HEK293 (cell line): Measurements from ENCODE around the gene BORCS6.

Experiments used
- FEZF1 ChIP-seq: fragments of 450-650 bp; formaldehyde crosslinking; IDR thresholded peaks from 2 replicates; pipeline ENCODE4 v1.5.1; 2016; ENCODE audit warnings: missing biosample characterization, missing genetic modification characterization
- GLIS1 ChIP-seq: fragments of 450-650 bp; formaldehyde crosslinking; IDR thresholded peaks from 2 replicates; pipeline ENCODE4 v1.5.1; 2016; ENCODE audit warnings: missing biosample characterization, missing genetic modification characterization
- GLIS2 ChIP-seq: fragments of 450-650 bp; formaldehyde crosslinking; IDR thresholded peaks from 2 replicates; pipeline ENCODE4 v1.5.1; 2016; ENCODE audit warnings: missing biosample characterization, missing genetic modification characterization
- MZF1 ChIP-seq: fragments of 450-650 bp; formaldehyde crosslinking; IDR thresholded peaks from 2 replicates; pipeline ENCODE4 v1.5.1; 2017; ENCODE audit warnings: missing biosample characterization, missing genetic modification characterization, borderline replicate concordance
- REPIN1 ChIP-seq: fragments of 450-650 bp; formaldehyde crosslinking; IDR thresholded peaks from 2 replicates; pipeline ENCODE4 v1.5.1; 2017; ENCODE audit warnings: missing biosample characterization, missing genetic modification characterization, low read depth
- YY1 ChIP-seq: fragments of 450-650 bp; formaldehyde crosslinking; IDR thresholded peaks from 2 replicates; pipeline ENCODE4 v1.5.1; 2018; ENCODE audit warnings: missing biosample characterization, missing genetic modification characterization
- ZBTB48 ChIP-seq: fragments of 450-650 bp; formaldehyde crosslinking; IDR thresholded peaks from 2 replicates; pipeline ENCODE4 v1.5.1; 2016; ENCODE audit warnings: missing biosample characterization, missing genetic modification characterization
- ZFHX2 ChIP-seq: fragments of 450-650 bp; formaldehyde crosslinking; conservative IDR thresholded peaks from 2 replicates; pipeline ENCODE4 v1.5.1; 2016; ENCODE audit warnings: missing biosample characterization, missing genetic modification characterization
- ZNF112 ChIP-seq: fragments of 450-650 bp; formaldehyde crosslinking; IDR thresholded peaks from 2 replicates; pipeline ENCODE4 v1.5.0; 2017; ENCODE audit warnings: missing biosample characterization, missing genetic modification characterization
- ZNF133 ChIP-seq: fragments of 450-650 bp; formaldehyde crosslinking; IDR thresholded peaks from 2 replicates; pipeline ENCODE4 v1.5.1; 2016; ENCODE audit warnings: missing biosample characterization, missing genetic modification characterization
- ZNF600 ChIP-seq: fragments of 450-650 bp; formaldehyde crosslinking; IDR thresholded peaks from 2 replicates; pipeline ENCODE4 v1.5.1; 2016; ENCODE audit warnings: missing biosample characterization, missing genetic modification characterization
- ZNF623 ChIP-seq: fragments of 450-650 bp; formaldehyde crosslinking; IDR thresholded peaks from 2 replicates; pipeline ENCODE4 v1.5.1; 2016; ENCODE audit warnings: missing biosample characterization, missing genetic modification characterization
- ZNF701 ChIP-seq: fragments of 450-650 bp; formaldehyde crosslinking; IDR thresholded peaks from 2 replicates; pipeline ENCODE4 v1.5.1; 2016; ENCODE audit warnings: missing biosample characterization, missing genetic modification characterization
- ZNF791 ChIP-seq: fragments of 450-650 bp; formaldehyde crosslinking; IDR thresholded peaks from 2 replicates; pipeline ENCODE4 v1.5.1; 2016; ENCODE audit warnings: missing biosample characterization, missing genetic modification characterization
- ZNF843 ChIP-seq: fragments of 450-650 bp; formaldehyde crosslinking; IDR thresholded peaks from 2 replicates; pipeline ENCODE4 v1.5.1; 2016; ENCODE audit warnings: missing biosample characterization, missing genetic modification characterization
- ZSCAN30 ChIP-seq: fragments of 450-650 bp; IDR thresholded peaks from 2 replicates; pipeline ENCODE4 v1.5.1; 2018; ENCODE audit warnings: missing biosample characterization, mild to moderate bottlenecking, missing genetic modification characterization, moderate library complexity
- TF ChIP-seq, protein P1 (sequence below): fragments of 450-650 bp; formaldehyde crosslinking; IDR thresholded peaks from 2 replicates; pipeline ENCODE4 v1.5.1; 2017; ENCODE audit warnings: missing biosample characterization, missing genetic modification characterization
- TF ChIP-seq, protein P2 (sequence below): fragments of 450-650 bp; formaldehyde crosslinking; IDR thresholded peaks from 2 replicates; pipeline ENCODE4 v1.5.1; 2016; ENCODE audit warnings: missing biosample characterization, missing genetic modification characterization
- TF ChIP-seq, protein P3 (sequence below): fragments of 450-650 bp; formaldehyde crosslinking; IDR thresholded peaks from 2 replicates; pipeline ENCODE4 v1.5.1; 2016; ENCODE audit warnings: missing biosample characterization, missing genetic modification characterization
- TF ChIP-seq, protein P4 (sequence below): fragments of 450-650 bp; formaldehyde crosslinking; IDR thresholded peaks from 2 replicates; pipeline ENCODE4 v1.5.1; 2016; ENCODE audit warnings: missing biosample characterization, missing genetic modification characterization
- TF ChIP-seq, protein P5 (sequence below): fragments of 450-650 bp; formaldehyde crosslinking; IDR thresholded peaks from 2 replicates; pipeline ENCODE4 v1.5.1; 2016; ENCODE audit warnings: missing biosample characterization, missing genetic modification characterization
- TF ChIP-seq, protein P6 (sequence below): fragments of 450-650 bp; formaldehyde crosslinking; IDR thresholded peaks from 2 replicates; pipeline ENCODE4 v1.5.1; 2016; ENCODE audit warnings: missing biosample characterization, missing genetic modification characterization
- TF ChIP-seq, protein P7 (sequence below): fragments of 450-650 bp; formaldehyde crosslinking; IDR thresholded peaks from 2 replicates; pipeline ENCODE4 v1.5.1; 2016; ENCODE audit warnings: missing biosample characterization, missing genetic modification characterization

The BORCS6 gene

DNA sequence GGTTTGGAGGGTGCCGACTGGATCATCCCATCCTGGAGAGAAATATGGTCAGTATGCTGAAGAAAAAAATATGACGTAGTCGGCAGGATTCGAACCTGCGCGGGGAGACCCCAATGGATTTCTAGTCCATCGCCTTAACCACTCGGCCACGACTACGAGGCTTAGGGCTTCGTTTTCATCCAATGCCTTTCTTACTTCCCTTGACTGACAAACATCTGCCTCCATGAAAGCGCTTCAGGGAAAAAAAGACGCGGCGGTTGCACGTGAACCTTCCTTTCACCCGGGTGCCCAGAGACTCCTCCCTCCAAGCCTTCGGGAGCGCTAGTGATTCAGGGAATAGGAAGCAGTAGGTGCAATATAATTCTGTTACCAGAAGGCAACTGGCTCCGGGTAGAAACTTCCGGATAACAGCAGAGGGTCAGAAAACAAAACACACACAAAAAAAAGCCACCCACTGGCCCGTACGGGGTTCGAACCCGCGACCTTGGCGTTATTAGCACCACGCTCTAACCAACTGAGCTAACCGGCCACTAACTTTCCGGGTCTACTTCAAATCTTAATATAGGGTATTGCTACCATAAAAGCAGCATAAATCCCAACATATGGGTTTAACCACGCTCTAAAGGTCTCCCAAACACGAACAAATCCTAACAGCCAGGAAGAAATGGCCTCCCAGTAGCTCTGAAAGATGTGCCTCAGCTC is 36.7 kb upstream of the BORCS6 start (continued):
- no peak for TF ChIP-seq ZNF600
- TF ChIP-seq, protein P1, sequence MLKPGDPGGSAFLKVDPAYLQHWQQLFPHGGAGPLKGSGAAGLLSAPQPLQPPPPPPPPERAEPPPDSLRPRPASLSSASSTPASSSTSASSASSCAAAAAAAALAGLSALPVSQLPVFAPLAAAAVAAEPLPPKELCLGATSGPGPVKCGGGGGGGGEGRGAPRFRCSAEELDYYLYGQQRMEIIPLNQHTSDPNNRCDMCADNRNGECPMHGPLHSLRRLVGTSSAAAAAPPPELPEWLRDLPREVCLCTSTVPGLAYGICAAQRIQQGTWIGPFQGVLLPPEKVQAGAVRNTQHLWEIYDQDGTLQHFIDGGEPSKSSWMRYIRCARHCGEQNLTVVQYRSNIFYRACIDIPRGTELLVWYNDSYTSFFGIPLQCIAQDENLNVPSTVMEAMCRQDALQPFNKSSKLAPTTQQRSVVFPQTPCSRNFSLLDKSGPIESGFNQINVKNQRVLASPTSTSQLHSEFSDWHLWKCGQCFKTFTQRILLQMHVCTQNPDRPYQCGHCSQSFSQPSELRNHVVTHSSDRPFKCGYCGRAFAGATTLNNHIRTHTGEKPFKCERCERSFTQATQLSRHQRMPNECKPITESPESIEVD (tag by site-specific recombination): no peak
- TF ChIP-seq ZSCAN30 (tag by site-specific recombination): peak; percentile 18; the same call in 1 of the 2 replicates
- TF ChIP-seq, protein P2, sequence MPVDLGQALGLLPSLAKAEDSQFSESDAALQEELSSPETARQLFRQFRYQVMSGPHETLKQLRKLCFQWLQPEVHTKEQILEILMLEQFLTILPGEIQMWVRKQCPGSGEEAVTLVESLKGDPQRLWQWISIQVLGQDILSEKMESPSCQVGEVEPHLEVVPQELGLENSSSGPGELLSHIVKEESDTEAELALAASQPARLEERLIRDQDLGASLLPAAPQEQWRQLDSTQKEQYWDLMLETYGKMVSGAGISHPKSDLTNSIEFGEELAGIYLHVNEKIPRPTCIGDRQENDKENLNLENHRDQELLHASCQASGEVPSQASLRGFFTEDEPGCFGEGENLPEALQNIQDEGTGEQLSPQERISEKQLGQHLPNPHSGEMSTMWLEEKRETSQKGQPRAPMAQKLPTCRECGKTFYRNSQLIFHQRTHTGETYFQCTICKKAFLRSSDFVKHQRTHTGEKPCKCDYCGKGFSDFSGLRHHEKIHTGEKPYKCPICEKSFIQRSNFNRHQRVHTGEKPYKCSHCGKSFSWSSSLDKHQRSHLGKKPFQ (tag by site-specific recombination): 0 out of 2 replicates have a peak, but pooled peaks have one; percentile 7
- no peak for TF ChIP-seq ZNF133 (tag by site-specific recombination)
- TF ChIP-seq ZBTB48: no peak; the same call in 1 of the 2 replicates
- 0 out of 2 replicates have a peak, but pooled peaks have one; percentile 36 for TF ChIP-seq FEZF1 (tag by site-specific recombination)
- peak; percentile 60 for TF ChIP-seq ZNF843 (tag by site-specific recombination)
- TF ChIP-seq ZNF623 (tag by site-specific recombination): peak; percentile 5; the same call in 1 of the 2 replicates
- TF ChIP-seq, protein P3, sequence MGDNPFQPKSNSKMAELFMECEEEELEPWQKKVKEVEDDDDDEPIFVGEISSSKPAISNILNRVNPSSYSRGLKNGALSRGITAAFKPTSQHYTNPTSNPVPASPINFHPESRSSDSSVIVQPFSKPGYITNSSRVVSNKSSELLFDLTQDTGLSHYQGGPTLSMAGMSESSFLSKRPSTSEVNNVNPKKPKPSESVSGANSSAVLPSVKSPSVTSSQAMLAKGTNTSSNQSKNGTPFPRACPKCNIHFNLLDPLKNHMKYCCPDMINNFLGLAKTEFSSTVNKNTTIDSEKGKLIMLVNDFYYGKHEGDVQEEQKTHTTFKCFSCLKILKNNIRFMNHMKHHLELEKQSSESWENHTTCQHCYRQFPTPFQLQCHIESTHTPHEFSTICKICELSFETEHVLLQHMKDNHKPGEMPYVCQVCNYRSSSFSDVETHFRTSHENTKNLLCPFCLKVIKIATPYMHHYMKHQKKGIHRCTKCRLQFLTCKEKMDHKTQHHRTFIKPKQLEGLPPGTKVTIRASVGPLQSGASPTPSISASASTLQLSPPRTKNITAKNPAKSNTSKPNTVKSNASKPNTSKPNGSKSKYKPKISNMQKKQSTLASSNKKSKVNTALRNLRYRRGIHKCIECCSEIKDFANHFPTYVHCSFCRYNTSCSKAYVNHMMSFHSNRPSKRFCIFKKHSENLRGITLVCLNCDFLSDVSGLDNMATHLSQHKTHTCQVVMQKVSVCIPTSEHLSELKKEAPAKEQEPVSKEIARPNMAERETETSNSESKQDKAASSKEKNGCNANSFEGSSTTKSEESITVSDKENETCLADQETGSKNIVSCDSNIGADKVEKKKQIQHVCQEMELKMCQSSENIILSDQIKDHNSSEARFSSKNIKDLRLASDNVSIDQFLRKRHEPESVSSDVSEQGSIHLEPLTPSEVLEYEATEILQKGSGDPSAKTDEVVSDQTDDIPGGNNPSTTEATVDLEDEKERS (tag by site-specific recombination): no peak; the same call in 1 of the 2 replicates
- TF ChIP-seq, protein P4, sequence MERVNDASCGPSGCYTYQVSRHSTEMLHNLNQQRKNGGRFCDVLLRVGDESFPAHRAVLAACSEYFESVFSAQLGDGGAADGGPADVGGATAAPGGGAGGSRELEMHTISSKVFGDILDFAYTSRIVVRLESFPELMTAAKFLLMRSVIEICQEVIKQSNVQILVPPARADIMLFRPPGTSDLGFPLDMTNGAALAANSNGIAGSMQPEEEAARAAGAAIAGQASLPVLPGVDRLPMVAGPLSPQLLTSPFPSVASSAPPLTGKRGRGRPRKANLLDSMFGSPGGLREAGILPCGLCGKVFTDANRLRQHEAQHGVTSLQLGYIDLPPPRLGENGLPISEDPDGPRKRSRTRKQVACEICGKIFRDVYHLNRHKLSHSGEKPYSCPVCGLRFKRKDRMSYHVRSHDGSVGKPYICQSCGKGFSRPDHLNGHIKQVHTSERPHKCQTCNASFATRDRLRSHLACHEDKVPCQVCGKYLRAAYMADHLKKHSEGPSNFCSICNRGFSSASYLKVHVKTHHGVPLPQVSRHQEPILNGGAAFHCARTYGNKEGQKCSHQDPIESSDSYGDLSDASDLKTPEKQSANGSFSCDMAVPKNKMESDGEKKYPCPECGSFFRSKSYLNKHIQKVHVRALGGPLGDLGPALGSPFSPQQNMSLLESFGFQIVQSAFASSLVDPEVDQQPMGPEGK: peak; percentile 49; the same call in 1 of the 2 replicates
- TF ChIP-seq ZNF112 (tag by site-specific recombination): no peak
- TF ChIP-seq YY1 (tag by site-specific recombination): peak; percentile 29; the same call in 1 of the 2 replicates
- no peak for TF ChIP-seq ZNF701 (tag by site-specific recombination)
- no peak for TF ChIP-seq ZNF791 (tag by site-specific recombination)
- TF ChIP-seq REPIN1 (tag by site-specific recombination): peak; percentile 54; the same call in 1 of the 2 replicates
- TF ChIP-seq, protein P5, sequence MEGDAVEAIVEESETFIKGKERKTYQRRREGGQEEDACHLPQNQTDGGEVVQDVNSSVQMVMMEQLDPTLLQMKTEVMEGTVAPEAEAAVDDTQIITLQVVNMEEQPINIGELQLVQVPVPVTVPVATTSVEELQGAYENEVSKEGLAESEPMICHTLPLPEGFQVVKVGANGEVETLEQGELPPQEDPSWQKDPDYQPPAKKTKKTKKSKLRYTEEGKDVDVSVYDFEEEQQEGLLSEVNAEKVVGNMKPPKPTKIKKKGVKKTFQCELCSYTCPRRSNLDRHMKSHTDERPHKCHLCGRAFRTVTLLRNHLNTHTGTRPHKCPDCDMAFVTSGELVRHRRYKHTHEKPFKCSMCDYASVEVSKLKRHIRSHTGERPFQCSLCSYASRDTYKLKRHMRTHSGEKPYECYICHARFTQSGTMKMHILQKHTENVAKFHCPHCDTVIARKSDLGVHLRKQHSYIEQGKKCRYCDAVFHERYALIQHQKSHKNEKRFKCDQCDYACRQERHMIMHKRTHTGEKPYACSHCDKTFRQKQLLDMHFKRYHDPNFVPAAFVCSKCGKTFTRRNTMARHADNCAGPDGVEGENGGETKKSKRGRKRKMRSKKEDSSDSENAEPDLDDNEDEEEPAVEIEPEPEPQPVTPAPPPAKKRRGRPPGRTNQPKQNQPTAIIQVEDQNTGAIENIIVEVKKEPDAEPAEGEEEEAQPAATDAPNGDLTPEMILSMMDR (tag by site-specific recombination): 0 out of 2 replicates have a peak, but pooled peaks have one; percentile 24
- TF ChIP-seq, protein P6, sequence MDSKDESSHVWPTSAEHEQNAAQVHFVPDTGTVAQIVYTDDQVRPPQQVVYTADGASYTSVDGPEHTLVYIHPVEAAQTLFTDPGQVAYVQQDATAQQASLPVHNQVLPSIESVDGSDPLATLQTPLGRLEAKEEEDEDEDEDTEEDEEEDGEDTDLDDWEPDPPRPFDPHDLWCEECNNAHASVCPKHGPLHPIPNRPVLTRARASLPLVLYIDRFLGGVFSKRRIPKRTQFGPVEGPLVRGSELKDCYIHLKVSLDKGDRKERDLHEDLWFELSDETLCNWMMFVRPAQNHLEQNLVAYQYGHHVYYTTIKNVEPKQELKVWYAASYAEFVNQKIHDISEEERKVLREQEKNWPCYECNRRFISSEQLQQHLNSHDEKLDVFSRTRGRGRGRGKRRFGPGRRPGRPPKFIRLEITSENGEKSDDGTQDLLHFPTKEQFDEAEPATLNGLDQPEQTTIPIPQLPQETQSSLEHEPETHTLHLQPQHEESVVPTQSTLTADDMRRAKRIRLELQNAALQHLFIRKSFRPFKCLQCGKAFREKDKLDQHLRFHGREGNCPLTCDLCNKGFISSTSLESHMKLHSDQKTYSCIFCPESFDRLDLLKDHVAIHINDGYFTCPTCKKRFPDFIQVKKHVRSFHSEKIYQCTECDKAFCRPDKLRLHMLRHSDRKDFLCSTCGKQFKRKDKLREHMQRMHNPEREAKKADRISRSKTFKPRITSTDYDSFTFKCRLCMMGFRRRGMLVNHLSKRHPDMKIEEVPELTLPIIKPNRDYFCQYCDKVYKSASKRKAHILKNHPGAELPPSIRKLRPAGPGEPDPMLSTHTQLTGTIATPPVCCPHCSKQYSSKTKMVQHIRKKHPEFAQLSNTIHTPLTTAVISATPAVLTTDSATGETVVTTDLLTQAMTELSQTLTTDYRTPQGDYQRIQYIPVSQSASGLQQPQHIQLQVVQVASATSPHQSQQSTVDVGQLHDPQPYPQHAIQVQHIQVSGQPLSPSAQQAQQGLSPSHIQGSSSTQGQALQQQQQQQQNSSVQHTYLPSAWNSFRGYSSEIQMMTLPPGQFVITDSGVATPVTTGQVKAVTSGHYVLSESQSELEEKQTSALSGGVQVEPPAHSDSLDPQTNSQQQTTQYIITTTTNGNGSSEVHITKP (tag by site-specific recombination): peak; percentile 84
- TF ChIP-seq GLIS2 (tag by site-specific recombination): no peak
- no peak; the same call in 1 of the 2 replicates for TF ChIP-seq MZF1
- TF ChIP-seq GLIS1: no peak
- peak; percentile 54; the same call in 1 of the 2 replicates for TF ChIP-seq ZFHX2
- TF ChIP-seq, protein P7, sequence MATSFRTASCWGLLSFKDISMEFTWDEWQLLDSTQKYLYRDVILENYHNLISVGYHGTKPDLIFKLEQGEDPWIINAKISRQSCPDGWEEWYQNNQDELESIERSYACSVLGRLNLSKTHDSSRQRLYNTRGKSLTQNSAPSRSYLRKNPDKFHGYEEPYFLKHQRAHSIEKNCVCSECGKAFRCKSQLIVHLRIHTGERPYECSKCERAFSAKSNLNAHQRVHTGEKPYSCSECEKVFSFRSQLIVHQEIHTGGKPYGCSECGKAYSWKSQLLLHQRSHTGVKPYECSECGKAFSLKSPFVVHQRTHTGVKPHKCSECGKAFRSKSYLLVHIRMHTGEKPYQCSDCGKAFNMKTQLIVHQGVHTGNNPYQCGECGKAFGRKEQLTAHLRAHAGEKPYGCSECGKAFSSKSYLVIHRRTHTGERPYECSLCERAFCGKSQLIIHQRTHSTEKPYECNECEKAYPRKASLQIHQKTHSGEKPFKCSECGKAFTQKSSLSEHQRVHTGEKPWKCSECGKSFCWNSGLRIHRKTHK (tag by site-specific recombination): no peak
